ENCODE measurements around the gene DZIP3. TPM values are rescaled to one million over a fixed set of nuclear protein-coding genes. Genes with fewer than 3 reads are reported as not detected.

The DZIP3 gene
- total RNA-seq, 1 experiment from 2014 or later: 13.5 TPM

GRCh38 chr3:108736821-108737220 is 147.3 kb downstream of the DZIP3 start:
- Histone ChIP-seq H3K36me3 (no peaks in the 10 kb centered on the region), H3K4me3 (no peak overlapping the region), H3K27ac (no peak overlapping the region), H3K9me3 (replicated peaks) (no peaks in the 10 kb centered on the region), H3K4me1 (replicated peaks) (no peaks in the 10 kb centered on the region), H3K27me3 (replicated peaks) (no peaks in the 10 kb centered on the region)
- DNase-seq (ENCODE audit: low read depth in 1 of 2, low spot score in 2 of 2): no peak

DNA sequence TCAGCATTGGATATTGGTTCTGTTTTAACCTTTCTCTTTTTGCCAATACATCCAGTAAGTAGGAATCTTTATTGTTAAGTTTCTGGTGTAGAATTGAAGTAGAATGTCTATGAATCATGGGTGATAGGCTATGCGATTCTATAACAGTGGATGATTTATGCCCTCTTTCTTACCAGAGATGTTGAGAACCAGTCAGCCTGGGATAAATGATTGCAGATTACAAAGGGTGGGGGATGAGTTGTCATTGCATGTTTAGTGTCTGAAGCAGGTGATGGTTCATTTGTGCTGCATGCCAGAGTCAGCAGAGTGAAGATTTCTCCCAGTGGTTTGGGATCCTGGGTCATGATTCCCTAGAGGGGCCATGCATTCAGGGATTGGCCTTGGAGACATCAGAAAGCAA is 153.4 kb downstream of the DZIP3 start:
- Histone ChIP-seq H3K4me1 (replicated peaks) (no peaks in the 10 kb centered on the region), H3K36me3 (no peaks in the 10 kb centered on the region), H3K27ac (no peak overlapping the region), H3K27me3 (replicated peaks) (no peaks in the 10 kb centered on the region), H3K9me3 (replicated peaks) (no peaks in the 10 kb centered on the region), H3K4me3 (no peak overlapping the region)
- DNase-seq (ENCODE audit: low read depth in 1 of 2, low spot score in 2 of 2): no peak

Other genes starting within 250 kb of the DZIP3 start
- 0.05 TPM in 1 of 2 replicates, not detected in the other for gene MYH15, start 79.1 kb upstream of the DZIP3 start, total RNA-seq (2014; rRNA removed; shearing (Covaris generic))
- gene CIP2A, start 284 bp upstream of the DZIP3 start, total RNA-seq (2014; rRNA removed; shearing (Covaris generic)): 56.1 and 57.0 TPM in 2 replicates
- gene RETNLB, start 167.7 kb downstream of the DZIP3 start, total RNA-seq (2014; rRNA removed; shearing (Covaris generic)): not detected in 2 replicates
- gene TRAT1, start 233.1 kb downstream of the DZIP3 start, total RNA-seq (2014; rRNA removed; shearing (Covaris generic)): not detected in 2 replicates